AG09319 (cell line): ENCODE data around the gene DPP7.

Experiments used
- DNase-seq: peaks from one replicate; pipeline ENCODE4 v3.0.0-alpha.2; 2010; ENCODE audit warnings: low read depth; ENCODE audit errors: extremely low read depth
- CTCF ChIP-seq: IDR thresholded peaks from 2 replicates; pipeline ENCODE4 v1.5.1; 2011; ENCODE audit warnings: low read depth, mild to moderate bottlenecking, inconsistent platforms, low read length, moderate library complexity

Gene DPP7

GRCh38 chr9:137114220-137114612 lies 317 bp downstream of the DPP7 start:
- DNase-seq: no peak

DNA sequence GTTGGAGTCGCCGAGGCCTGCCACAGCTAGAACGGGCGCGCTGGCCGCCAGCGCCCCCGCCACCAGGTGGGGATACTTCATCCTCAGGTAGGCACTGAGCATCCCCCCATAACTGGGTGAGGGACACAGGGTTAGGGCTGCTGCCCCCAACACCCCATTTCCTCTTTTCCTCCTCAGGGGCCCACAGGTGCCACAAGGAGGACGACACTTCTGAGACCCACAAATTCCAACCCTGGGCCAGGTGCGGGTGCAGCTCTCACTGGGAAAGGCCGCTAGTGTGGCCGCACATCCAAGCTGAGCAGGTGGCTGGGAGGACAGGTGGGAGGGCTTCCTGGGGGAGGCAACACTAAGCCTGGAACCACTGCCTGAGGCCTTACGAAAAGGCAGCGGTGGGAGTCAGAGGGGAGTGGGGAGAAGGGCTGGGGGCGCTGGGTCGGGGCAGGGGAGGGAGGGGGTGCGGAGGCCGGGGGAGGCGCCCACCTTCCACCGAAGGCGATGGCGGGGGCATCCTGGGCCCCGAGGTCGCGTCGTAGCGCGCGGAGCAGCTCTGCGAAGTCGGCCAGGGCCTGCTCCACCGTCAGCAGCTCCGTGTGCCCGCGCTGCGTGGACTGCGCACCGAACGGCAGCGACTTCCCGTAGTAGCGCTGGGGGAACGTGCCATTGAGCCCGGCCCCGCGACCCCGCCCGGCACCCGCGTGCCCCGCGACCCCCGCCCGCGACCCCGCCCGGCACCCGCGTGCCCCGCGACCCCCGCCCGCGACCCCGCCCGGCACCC lies 961 bp downstream of the DPP7 start:
- TF ChIP-seq CTCF: no peak
- DNase-seq: no peak

More at GRCh38 chr9:137114220-137114612, 317 bp downstream of the DPP7 start:
- no peak for TF ChIP-seq CTCF

DNA sequence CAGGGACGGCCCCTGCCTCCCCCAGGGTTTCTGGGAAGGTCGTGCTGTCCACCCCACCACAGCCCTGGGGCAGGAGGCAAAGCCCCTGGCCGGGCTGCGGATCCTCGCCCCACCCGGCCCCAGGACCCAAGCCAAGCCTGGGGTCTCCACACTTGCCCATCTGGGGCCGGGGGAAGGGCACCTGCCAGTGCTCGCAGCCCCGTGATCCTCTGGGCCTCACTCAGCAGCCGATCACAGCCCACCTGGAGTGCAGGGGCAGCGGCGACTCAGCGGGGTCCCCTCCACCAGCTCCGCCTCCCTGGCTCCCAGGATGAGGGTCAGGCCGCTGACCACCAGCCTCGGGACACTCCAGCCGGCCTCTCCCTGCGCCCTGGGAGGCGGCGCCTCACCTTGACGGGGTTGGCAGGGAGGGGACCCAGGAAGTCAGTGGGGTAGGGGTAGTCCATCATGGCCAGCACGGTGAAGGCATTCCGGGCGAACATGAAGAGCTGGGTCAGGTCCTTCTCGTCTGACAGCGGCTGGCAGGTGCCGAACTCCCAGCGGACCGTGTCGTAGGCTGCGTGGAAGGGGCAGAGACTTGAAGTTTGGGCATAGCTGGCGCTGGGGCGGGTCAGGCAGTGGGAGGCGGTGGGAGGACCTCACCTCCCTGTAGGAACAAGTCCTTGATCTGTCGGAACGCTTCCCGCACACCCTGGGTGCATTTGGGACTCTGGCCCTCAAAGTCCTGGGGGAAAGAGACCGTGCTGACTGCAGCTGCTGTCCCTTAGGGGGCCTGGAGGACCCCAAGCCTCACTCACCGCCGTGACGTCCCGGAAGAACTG lies 1.8 kb downstream of the DPP7 start:
- no peak for DNase-seq
- no peak for TF ChIP-seq CTCF

DNA sequence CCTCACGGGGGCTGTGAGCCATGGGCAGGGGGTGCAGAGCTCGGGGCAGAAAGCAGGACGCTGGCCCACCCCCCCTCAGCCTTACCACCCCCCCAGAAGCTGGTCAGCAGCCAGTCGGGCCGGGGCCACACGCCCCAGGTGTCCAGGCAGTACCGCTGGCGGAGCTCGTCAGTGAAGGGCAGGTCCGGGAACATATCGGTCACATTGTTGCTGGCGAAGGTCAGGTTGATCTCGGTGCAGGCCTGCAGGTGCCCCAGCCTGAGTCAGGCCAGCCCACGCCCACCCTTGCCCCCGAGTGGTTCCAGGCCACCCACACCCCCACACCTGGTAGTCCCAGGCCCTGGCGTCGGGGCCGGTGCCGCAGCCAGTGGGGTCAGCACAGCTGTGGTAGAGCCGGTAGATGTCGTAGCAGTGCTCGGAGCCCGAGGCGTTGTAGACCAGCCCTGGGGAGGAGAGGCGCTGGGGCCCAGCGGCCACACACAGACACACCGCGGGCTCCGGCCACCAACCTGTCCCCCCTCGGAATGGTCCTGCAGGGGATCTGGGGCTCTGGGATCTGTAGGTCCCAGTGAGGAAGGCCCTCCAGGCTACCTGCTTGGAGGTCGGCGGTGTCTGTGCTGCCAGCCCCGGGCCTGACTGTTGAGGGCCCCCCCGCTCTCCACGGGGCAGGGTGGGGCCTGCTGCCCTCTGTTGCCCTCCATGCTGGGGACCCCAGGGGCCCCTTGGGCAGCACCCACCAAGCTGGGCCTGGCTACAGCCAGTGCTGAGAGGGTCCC lies 2.6 kb downstream of the DPP7 start:
- DNase-seq: no peak
- no peak for TF ChIP-seq CTCF

DNA sequence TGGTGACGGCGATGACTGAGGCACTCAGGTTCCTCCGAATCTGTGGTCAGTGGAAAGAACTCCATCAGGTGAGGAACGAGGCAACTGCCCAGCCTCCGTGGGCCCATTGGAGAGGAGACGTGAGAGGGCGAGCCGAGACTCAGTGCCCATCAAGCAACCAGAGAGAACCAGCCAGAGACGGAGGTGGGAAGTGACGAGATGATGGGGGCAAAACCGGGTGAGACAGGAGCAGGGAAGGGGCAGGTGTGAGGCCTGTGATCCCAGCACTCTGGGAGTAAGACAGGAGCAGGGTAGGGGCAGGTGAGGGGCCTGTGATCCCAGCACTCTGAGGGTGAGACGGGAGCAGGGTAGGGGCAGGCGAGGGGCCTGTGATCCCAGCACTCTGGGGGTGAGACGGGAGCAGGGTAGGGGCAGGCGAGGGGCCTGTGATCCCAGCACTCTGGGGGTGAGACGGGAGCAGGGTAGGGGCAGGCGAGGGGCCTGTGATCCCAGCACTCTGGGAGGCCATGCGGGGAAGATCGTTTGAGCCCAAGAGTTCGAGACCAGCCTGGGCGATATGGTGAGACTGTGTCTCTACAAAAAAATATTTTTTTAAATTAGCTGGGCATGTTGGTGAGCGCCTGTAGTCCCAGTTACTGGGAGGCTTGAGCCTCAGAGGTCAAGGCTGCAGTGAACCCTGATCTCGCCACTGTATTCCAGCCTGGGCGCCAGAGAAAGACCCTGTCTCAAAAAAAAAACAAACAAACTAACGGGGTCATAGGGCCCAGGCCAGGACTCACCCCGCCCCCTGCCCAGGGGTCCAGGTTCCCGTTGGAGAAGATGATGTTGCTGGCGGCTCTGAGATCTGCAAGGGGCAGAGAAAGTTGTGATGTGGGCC lies 3.4 kb downstream of the DPP7 start:
- no peak for DNase-seq
- TF ChIP-seq CTCF: no peak

DNA sequence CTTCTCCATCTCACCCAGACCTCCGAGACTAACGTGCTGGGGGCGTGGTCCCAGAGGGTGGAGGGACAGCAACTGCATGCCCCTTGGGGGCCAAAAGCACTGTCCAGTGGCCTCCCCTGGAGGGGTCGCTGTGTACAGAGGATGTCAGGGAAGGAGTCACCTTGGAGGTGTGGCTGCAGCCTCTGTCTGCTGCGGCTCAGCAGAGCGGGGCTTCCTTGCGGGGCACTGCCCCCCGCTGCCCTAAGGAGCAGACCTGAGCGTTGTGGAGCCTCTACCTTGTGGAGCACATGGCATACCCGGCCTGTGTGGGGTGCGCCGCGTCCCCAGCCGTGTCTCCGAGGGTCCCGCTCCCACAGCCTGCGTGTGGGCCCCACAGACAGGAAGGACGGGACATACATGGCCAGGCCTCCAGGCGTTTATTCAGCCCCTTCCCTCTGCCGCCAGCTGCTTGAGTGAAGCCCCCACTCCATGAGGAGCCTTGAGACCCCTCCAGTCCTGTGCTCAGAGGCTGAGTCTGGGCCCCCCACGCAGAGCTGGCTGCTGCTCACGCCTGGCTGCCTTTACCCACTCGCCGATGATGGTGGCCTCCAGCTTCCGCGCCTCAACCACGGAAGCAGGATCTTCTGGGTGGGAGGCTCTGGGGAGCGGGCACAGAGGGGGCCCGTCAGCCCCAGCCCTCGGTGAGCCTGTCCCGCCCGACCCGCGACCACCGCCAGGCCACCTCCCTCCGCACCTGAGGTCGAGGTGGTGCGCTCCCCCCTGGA lies 4.2 kb downstream of the DPP7 start:
- no peak for TF ChIP-seq CTCF
- DNase-seq: no peak
